ENCODE measurements around the gene S100A16. TPM values are rescaled to one million over a fixed set of nuclear protein-coding genes. Genes with fewer than 3 reads are reported as not detected.

The S100A16 gene
- total RNA-seq, 1 experiment from 2014 or later = 196 TPM

DNA sequence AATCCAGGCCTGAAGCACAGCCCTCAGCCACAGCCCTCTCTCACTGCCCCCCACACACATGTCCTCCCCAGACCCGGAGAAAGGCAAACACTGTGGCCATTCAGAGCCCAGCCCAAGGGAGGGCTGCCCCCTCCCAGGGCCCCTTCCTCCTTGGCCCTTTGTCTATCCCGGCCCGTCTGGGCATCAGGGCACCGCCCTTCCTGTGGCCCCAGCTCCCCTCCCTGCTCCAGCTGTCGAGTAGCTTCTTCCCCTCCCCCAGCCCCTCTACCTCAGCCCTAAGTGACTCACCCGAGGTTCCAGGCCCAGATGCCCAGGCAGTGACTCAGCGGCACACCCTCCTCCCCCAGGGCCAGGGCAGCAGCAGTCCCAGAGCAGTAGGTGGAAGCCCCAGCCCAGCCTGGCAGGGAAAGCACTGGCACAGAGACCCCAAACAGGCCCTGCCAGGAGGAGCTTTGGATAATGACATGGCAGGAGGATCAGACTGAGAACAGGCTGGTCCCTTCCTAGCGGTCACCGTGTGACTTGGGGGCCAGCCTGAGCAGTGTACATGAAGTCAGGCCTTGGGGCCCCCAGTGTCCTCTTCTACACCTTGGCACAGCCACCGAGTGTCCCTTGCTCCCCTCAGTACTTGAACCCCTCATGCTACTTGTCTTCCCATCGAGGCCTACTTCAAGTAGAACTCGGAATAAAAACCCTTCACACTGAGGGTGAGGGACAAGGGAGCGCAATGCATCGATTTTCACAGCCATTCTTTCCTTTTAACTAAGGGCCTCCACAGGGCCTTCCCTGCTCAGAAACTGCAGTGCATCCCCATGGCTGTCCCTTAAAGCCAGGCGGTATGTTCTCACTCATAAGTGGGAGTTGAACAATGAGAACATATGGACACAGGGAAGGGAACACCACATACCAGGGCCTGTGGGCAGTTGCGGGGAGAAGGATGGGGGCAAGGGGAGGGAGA is 46.2 kb downstream of the S100A16 start:
- no peaks in the 10 kb centered on the region for H3K79me2 ChIP-seq (ENCODE audit: insufficient read depth, low read length)
- BruUV-seq (replicated peaks) = TSS peak; percentile 93
- peak overlapping the region; percentile 23 to 41 for H3K4me3 ChIP-seq (replicated peaks in 1 of 2; ENCODE audit: low read depth in 1 of 2, low read length in 2 of 2)
- H3K36me3 ChIP-seq (ENCODE audit: control insufficient read depth in 1 of 2, insufficient read depth in 2 of 2, low read length in 2 of 2) = no peaks in the 10 kb centered on the region
- no peaks in the 10 kb centered on the region for H3K27me3 ChIP-seq (ENCODE audit: insufficient read depth, low read length)
- POLR2A ChIA-PET = interaction anchor here (0.5 to 4.6 kb wide), 28 partner anchors 9 to 461 kb away, joined by 3 to 114 read pairs (median 4); partner anchors contain the start of genes CHTOP, S100A13, S100A14 and S100A16
- no peaks in the 10 kb centered on the region for H3K9me3 ChIP-seq (ENCODE audit: control insufficient read depth in 1 of 2, insufficient read depth in 1 of 2, low read depth in 1 of 2, low read length in 2 of 2)
- H3K4me2 ChIP-seq (ENCODE audit: low read length) = peak overlapping the region; percentile 77
- H4K20me1 ChIP-seq (ENCODE audit: insufficient read depth) = no peaks in the 10 kb centered on the region
- no peak for TF ChIP-seq FOSL1 (IDR thresholded peaks at IDR 0.05; ENCODE audit: low read depth)
- no peak for TF ChIP-seq SIN3A (IDR thresholded peaks at IDR 0.05; ENCODE audit: low read depth)
- peak; percentile 95 for TF ChIP-seq TCF7L2 (IDR thresholded peaks at IDR 0.05; ENCODE audit: borderline replicate concordance, extremely low read depth, insufficient read depth, insufficient read length)
- TF ChIP-seq CBX3 (IDR thresholded peaks at IDR 0.05; ENCODE audit: low read depth) = no peak
- TF ChIP-seq POLR2A (IDR thresholded peaks at IDR 0.05; ENCODE audit: borderline replicate concordance, extremely low read depth, insufficient read depth, insufficient read length) = peak; percentile 48
- TF ChIP-seq, protein P1, sequence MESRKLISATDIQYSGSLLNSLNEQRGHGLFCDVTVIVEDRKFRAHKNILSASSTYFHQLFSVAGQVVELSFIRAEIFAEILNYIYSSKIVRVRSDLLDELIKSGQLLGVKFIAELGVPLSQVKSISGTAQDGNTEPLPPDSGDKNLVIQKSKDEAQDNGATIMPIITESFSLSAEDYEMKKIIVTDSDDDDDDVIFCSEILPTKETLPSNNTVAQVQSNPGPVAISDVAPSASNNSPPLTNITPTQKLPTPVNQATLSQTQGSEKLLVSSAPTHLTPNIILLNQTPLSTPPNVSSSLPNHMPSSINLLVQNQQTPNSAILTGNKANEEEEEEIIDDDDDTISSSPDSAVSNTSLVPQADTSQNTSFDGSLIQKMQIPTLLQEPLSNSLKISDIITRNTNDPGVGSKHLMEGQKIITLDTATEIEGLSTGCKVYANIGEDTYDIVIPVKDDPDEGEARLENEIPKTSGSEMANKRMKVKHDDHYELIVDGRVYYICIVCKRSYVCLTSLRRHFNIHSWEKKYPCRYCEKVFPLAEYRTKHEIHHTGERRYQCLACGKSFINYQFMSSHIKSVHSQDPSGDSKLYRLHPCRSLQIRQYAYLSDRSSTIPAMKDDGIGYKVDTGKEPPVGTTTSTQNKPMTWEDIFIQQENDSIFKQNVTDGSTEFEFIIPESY (IDR thresholded peaks at IDR 0.05; ENCODE audit: extremely low read depth, insufficient replicate concordance, low read length) = peak; percentile 83
- peak; percentile 83 for TF ChIP-seq POLR2AphosphoS5 (IDR thresholded peaks at IDR 0.05; ENCODE audit: low read depth, low read length)
- TF ChIP-seq, protein P2, sequence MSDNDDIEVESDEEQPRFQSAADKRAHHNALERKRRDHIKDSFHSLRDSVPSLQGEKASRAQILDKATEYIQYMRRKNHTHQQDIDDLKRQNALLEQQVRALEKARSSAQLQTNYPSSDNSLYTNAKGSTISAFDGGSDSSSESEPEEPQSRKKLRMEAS (IDR thresholded peaks at IDR 0.05) = no peak
- TF ChIP-seq YY1 (IDR thresholded peaks at IDR 0.05; ENCODE audit: extremely low read depth, insufficient replicate concordance, low read depth, low read length) = peak; percentile 81
- no peak for TF ChIP-seq SP1 (IDR thresholded peaks at IDR 0.05; ENCODE audit: low read depth)
- TF ChIP-seq ZFX (IDR thresholded peaks at IDR 0.05) = peak; percentile 65; the same call in 1 of the 2 replicates
- CTCF ChIA-PET = interaction anchor here (0.7 to 1.9 kb wide), 9 partner anchors 27 to 213 kb away, joined by 3 to 12 read pairs (median 5); partner anchors contain the start of genes S100A13, S100A5 and S100A6
- peak overlapping the region; percentile 80 for H3K9ac ChIP-seq (ENCODE audit: low read length)
- DNase-seq (ENCODE audit: low read depth, low spot score) (peak; percentile 96), ATAC-seq (peak; percentile 79)
- no peak overlapping the region for H2AFZ ChIP-seq (ENCODE audit: low read depth, low read length, poor library complexity, severe bottlenecking)
- peaks cover 62 to 81% of the 10 kb centered on the region in 2 experiments for H3K4me1 ChIP-seq (ENCODE audit: control insufficient read depth in 1 of 2, insufficient read depth in 2 of 2, low read length in 2 of 2)
- intact Hi-C loops (cut with micrococcal nuclease) = loop anchor here (1.0 kb wide), 2 partner anchors 17 to 30 kb away; partner anchors contain the start of gene S100A3
- H3K27ac ChIP-seq (ENCODE audit: low read depth, low read length) = peak overlapping the region; percentile 100
- RAD21 ChIA-PET (ENCODE audit: low non-redundant PET in 1 of 2, low total read pairs in 2 of 2, uncharacterized antibody in 2 of 2, unreplicated experiment in 2 of 2) = interaction anchor here (0.9 to 1.7 kb wide), 7 partner anchors 21 to 56 kb away, joined by 3 to 7 read pairs (median 4); partner anchors contain the start of genes S100A6 (in 2 of the 2) and S100A4 (in 1 of the 2)
- no peaks in the 10 kb centered on the region for H3K9me2 ChIP-seq (ENCODE audit: insufficient read depth)

Data from HCT116 (cell line).